ENCODE data around the gene KCNIP1. TPM values are rescaled to one million over a fixed set of nuclear protein-coding genes. Genes with fewer than 3 reads are reported as not detected.

The KCNIP1 gene
- polyA plus RNA-seq, 2 of the 4 experiments (the other 2 are of a cell fraction): not detected

- TF ChIP-seq SMC3 (IDR thresholded peaks at IDR 0.05): peak; percentile 70
- TF ChIP-seq, protein P1, sequence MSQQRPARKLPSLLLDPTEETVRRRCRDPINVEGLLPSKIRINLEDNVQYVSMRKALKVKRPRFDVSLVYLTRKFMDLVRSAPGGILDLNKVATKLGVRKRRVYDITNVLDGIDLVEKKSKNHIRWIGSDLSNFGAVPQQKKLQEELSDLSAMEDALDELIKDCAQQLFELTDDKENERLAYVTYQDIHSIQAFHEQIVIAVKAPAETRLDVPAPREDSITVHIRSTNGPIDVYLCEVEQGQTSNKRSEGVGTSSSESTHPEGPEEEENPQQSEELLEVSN (IDR thresholded peaks at IDR 0.05; ENCODE audit: borderline replicate concordance, low read depth): no peak
- TF ChIP-seq, protein P2, sequence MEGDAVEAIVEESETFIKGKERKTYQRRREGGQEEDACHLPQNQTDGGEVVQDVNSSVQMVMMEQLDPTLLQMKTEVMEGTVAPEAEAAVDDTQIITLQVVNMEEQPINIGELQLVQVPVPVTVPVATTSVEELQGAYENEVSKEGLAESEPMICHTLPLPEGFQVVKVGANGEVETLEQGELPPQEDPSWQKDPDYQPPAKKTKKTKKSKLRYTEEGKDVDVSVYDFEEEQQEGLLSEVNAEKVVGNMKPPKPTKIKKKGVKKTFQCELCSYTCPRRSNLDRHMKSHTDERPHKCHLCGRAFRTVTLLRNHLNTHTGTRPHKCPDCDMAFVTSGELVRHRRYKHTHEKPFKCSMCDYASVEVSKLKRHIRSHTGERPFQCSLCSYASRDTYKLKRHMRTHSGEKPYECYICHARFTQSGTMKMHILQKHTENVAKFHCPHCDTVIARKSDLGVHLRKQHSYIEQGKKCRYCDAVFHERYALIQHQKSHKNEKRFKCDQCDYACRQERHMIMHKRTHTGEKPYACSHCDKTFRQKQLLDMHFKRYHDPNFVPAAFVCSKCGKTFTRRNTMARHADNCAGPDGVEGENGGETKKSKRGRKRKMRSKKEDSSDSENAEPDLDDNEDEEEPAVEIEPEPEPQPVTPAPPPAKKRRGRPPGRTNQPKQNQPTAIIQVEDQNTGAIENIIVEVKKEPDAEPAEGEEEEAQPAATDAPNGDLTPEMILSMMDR (IDR thresholded peaks at IDR 0.05): peak; percentile 87
- peak; percentile 88 to 91 for TF ChIP-seq RAD21 (conservative IDR thresholded peaks at IDR 0.05 in 1 of 2, IDR thresholded peaks at IDR 0.05 in 1 of 2)
- Histone ChIP-seq H3K4me3 (no peak overlapping the region), H3K27ac (no peak overlapping the region), H3K9me3 (no peaks in the 10 kb centered on the region), H3K4me2 (no peak overlapping the region), H3K4me1 (peaks cover 6% of the 10 kb centered on the region)
- POLR2A ChIA-PET: interaction anchor here (1.6 kb wide), 1 partner anchor 153 kb away, joined by 3 read pairs; no protein-coding TSS in a partner anchor
- no peak for FAIRE-seq
- ATAC-seq: peak; percentile 83 to 95
- WGBS (ENCODE audit: missing lambda C conversion rate): 32% methylated on average over 15 of the region's 15 CpGs
- DNase-seq (ENCODE audit: low read depth in 1 of 2, low spot score in 1 of 2): peak; percentile 51 to 82
- CTCF ChIA-PET: interaction anchor here (0.6 to 3.6 kb wide), 63 partner anchors 10 to 704 kb away, joined by 3 to 97 read pairs (median 4); partner anchors contain the start of genes GABRP and LCP2
These were observed 134.8 kb downstream of the KCNIP1 start for GRCh38 chr5:170638454-170639220.

- Histone ChIP-seq H3K9me3 (no peaks in the 10 kb centered on the region), H3K4me1 (no peaks in the 10 kb centered on the region), H3K27ac (no peak overlapping the region), H3K4me3 (no peak overlapping the region), H3K4me2 (no peak overlapping the region)
- CTCF ChIA-PET: interaction anchor here (0.6 to 5.4 kb wide), 53 partner anchors 7 to 683 kb away, joined by 3 to 97 read pairs (median 4); partner anchors contain the start of genes GABRP and LCP2
- 65% methylated on average over 17 of the region's 17 CpGs for WGBS (ENCODE audit: missing lambda C conversion rate)
- no peak for DNase-seq (ENCODE audit: low read depth in 1 of 2, low spot score in 1 of 2)
- ATAC-seq: no peak
- no peak for TF ChIP-seq ZFP36 (IDR thresholded peaks at IDR 0.05; ENCODE audit: borderline replicate concordance, partially characterized antibody)
- TF ChIP-seq MAFK (IDR thresholded peaks at IDR 0.05; ENCODE audit: partially characterized antibody): no peak
- no peak for TF ChIP-seq CHD2 (IDR thresholded peaks at IDR 0.05; ENCODE audit: low read length, partially characterized antibody)
- no peak for TF ChIP-seq POLR2A (IDR thresholded peaks at IDR 0.05; ENCODE audit: low read length)
- no peak for TF ChIP-seq KDM1A (IDR thresholded peaks at IDR 0.05; ENCODE audit: low read depth)
- TF ChIP-seq, protein P2 (IDR thresholded peaks at IDR 0.05): no peak
- FAIRE-seq: no peak
- POLR2A ChIA-PET: no interaction called here
These were observed 135.6 kb downstream of the KCNIP1 start for GRCh38 chr5:170639221-170639925.

GRCh38 chr5:170640731-170641588, 137.1 kb downstream of the KCNIP1 start:
- ATAC-seq (no peak), FAIRE-seq (no peak), DNase-seq (ENCODE audit: low read depth in 1 of 2, low spot score in 1 of 2) (no peak)
- no peaks in the 10 kb centered on the region for H3K9me3 ChIP-seq
- H3K27ac ChIP-seq: no peak overlapping the region
- 48% methylated on average over 12 of the region's 13 CpGs for WGBS (ENCODE audit: missing lambda C conversion rate)
- no peak for TF ChIP-seq MAZ (IDR thresholded peaks at IDR 0.05; ENCODE audit: borderline replicate concordance, low read depth, low read length)
- TF ChIP-seq BHLHE40 (IDR thresholded peaks at IDR 0.05; ENCODE audit: low read depth, low read length): no peak
- no peak for TF ChIP-seq RCOR1 (IDR thresholded peaks at IDR 0.05; ENCODE audit: low read depth, low read length)
- TF ChIP-seq, protein P2 (IDR thresholded peaks at IDR 0.05): no peak
- no peak for TF ChIP-seq KDM1A (IDR thresholded peaks at IDR 0.05; ENCODE audit: low read depth)
- TF ChIP-seq, protein P1 (IDR thresholded peaks at IDR 0.05; ENCODE audit: borderline replicate concordance, low read depth): no peak
- no peak overlapping the region for H3K4me2 ChIP-seq
- H3K4me3 ChIP-seq: no peak overlapping the region
- ChIA-PET CTCF (interaction anchor here (1.5 to 5.4 kb wide), 4 partner anchors 9 to 206 kb away, joined by 3 to 97 read pairs (median 26); no protein-coding TSS in a partner anchor), POLR2A (no interaction called here)
- H3K4me1 ChIP-seq: no peaks in the 10 kb centered on the region
